ENCODE measurements around the gene CDH15. TPM values are rescaled to one million over a fixed set of nuclear protein-coding genes. Genes with fewer than 3 reads are reported as not detected.

Gene CDH15
- total RNA-seq, 4 donors from 2014 or later: not detected

DNA sequence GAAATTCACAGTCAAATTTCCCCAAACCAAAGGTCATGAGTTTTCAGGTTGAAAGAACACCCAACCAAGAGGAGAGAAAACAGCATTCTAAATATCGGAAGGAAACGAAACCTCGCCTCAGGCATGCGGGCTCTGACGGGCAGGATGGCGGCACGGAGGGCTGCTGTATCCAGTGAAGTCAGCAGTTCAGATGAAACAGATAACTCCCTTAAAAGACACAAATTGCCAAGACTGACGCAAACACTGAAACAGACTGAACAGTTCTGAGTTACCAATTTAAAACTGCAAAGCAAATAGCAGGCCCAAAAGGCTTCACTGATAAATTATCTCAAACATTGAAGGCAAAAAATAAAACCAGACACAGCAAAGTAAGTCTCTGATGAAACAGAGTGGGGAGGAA lies 20.6 kb upstream of the CDH15 start:
- H3K4me1 ChIP-seq: peaks cover 0 to 11% (median 5%) of the 10 kb centered on the region in 4 donors
- H3K36me3 ChIP-seq: peaks cover 0 to 57% (median 0%) of the 10 kb centered on the region in 3 donors
- H3K27ac ChIP-seq: no peak overlapping the region
- H3K9me3 ChIP-seq: no peaks in the 10 kb centered on the region
- no peak for TF ChIP-seq POLR2A (IDR thresholded peaks at IDR 0.05)
- no peak for TF ChIP-seq CTCF (IDR thresholded peaks at IDR 0.05)
- no peaks in the 10 kb centered on the region for H3K27me3 ChIP-seq
- no peak overlapping the region for H3K4me3 ChIP-seq
- DNase-seq: no peak

DNA sequence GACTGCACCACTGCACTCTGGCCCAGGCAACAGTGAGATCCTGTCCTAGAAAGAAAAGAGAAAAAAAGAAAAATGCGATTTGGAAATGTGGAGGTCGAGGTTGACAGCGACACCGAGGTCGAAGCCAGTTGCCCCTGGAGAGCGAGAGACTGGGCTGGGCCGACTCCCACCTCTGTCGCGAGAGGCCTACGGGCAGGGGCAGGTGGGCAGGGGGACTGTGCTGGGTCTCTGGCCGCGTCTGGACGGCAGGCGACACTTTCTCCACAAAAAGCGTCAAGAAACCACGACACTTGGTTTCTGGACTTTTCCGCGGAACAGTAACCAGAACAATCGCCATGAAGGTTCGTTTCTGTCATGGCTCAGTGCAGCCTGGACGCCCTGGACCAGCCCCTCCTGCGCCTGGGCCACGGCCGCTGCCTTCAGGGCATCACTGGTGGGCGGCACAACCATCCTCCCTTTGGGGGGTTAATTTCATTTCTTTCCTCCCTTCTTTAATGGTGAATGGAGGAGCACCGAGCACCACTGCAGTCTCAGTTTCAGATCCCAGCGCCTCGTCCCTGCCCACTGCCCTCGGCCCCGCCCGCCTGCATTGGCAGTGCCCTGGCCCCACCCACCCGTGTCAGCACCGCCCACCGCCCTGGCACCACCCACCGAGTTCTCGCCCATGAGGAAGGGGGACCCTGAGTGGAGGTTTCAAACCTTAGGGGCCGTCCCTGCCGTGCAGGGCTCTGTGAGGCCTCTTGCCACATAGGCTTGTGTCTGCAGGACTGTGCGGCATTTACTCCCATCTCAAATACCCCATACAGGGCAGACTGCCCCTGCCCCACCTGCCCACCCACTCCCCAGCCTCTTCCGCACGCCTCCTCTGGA lies 18.5 kb upstream of the CDH15 start:
- peak in 1 of 3 donors; percentile 48 for DNase-seq

GRCh38 chr16:89153848-89154271 lies 17.7 kb upstream of the CDH15 start:
- Histone ChIP-seq H3K27me3 (no peaks in the 10 kb centered on the region), H3K36me3 (peaks cover 0 to 41% (median 0%) of the 10 kb centered on the region in 3 donors), H3K27ac (no peak overlapping the region), H3K9me3 (no peaks in the 10 kb centered on the region), H3K4me1 (peaks cover 0 to 11% (median 5%) of the 10 kb centered on the region in 4 donors), H3K4me3 (no peak overlapping the region)
- DNase-seq: no peak
- TF ChIP-seq POLR2A (IDR thresholded peaks at IDR 0.05) (no peak), CTCF (IDR thresholded peaks at IDR 0.05) (no peak)

More for the DNA sequence above, 18.5 kb upstream of the CDH15 start:
- Histone ChIP-seq H3K27ac (no peak overlapping the region), H3K36me3 (peaks cover 0 to 47% (median 0%) of the 10 kb centered on the region in 3 donors), H3K9me3 (no peaks in the 10 kb centered on the region), H3K4me1 (peaks cover 0 to 11% (median 5%) of the 10 kb centered on the region in 4 donors), H3K4me3 (no peak overlapping the region), H3K27me3 (no peaks in the 10 kb centered on the region)
- TF ChIP-seq CTCF (IDR thresholded peaks at IDR 0.05): no peak
- TF ChIP-seq POLR2A (IDR thresholded peaks at IDR 0.05): no peak

- H3K9me3 ChIP-seq: no peaks in the 10 kb centered on the region
- no peak overlapping the region for H3K4me3 ChIP-seq
- H3K36me3 ChIP-seq: peaks cover 0 to 34% (median 0%) of the 10 kb centered on the region in 3 donors
- no peaks in the 10 kb centered on the region for H3K27me3 ChIP-seq
- peaks cover 0 to 11% (median 5%) of the 10 kb centered on the region in 4 donors for H3K4me1 ChIP-seq
- TF ChIP-seq POLR2A (IDR thresholded peaks at IDR 0.05): no peak
- no peak for TF ChIP-seq CTCF (IDR thresholded peaks at IDR 0.05)
- H3K27ac ChIP-seq: no peak overlapping the region
- DNase-seq: no peak
Observed at GRCh38 chr16:89154390-89155183, 17.0 kb upstream of the CDH15 start.

DNA sequence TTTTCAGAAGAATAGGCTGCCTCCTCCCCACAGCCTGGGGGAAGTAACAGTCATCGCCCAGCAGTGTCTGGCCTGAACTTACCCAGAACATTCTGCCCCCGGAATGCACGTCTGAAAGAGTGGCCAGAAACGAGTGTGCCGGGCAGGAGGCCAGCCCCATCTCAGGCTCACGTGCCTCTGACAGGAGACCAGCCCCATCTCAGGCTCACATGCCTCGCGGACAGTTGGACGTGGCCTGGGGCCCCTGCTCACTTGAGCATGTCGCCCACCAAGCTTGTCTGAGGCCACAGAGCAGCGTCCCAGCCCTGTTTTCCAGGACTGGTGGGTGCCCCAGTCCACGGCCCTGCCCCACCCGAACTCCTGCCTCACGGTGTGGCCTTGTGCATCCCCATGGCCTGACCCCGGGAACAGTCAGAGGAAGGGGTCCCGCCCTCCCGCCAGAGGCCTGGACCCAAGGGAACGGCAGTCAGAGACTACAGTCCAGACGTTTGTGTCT lies 16.3 kb upstream of the CDH15 start:
- Histone ChIP-seq H3K4me3 (no peak overlapping the region), H3K27ac (no peak overlapping the region), H3K9me3 (no peaks in the 10 kb centered on the region), H3K4me1 (peaks cover 0 to 11% (median 5%) of the 10 kb centered on the region in 4 donors), H3K27me3 (no peaks in the 10 kb centered on the region), H3K36me3 (peaks cover 0 to 27% (median 0%) of the 10 kb centered on the region in 3 donors)
- DNase-seq: peak in 2 of 3 donors; percentile 67 to 71
- TF ChIP-seq POLR2A (IDR thresholded peaks at IDR 0.05) (no peak), CTCF (IDR thresholded peaks at IDR 0.05) (no peak)

Data from Peyer's patch (tissue), 4 donors.